ENCODE data around the gene GPC6. TPM values are rescaled to one million over a fixed set of nuclear protein-coding genes. Genes with fewer than 3 reads are reported as not detected.

Gene GPC6
- total RNA-seq, 6 donors from 2014 or later: 1.3 to 7.3 (median 3.4) TPM

DNA sequence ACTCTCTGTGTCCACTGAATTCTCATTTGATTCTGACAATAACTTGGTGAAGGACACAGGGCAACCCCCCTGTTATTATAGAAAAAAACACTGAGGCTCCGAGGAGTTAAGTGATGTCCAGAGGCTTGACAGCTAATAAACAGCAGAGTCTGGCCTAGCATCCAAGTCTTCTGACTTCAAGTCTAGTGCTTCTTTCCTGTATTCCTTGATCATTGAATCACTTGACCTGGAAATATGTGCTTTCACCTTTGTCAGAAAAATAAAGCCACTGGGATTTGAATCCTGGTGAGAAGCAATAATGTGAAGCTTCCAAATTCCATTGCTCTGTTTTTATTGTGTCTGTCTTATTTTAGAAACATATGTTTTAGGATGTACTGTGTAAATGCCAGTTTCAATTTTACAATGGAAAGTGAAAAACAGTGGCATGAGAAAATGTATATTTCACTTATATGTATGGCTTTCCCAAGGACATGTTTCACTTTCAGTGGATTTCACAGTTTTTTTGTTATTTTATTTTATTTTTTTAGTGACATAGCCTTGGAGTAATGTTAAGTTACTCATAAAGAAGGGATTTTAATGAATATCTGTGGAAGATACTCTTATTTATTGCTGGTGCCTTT is 190.2 kb downstream of the GPC6 start:
- H3K27ac ChIP-seq: no peak overlapping the region

GRCh38 chr13:93418398-93418797 is 191.8 kb downstream of the GPC6 start:
- Histone ChIP-seq H3K9me3 (no peaks in the 10 kb centered on the region), H3K4me3 (no peak overlapping the region), H3K4me1 (no peaks in the 10 kb centered on the region), H3K27ac (no peak overlapping the region), H3K36me3 (no peaks in the 10 kb centered on the region), H3K27me3 (no peaks in the 10 kb centered on the region)
- 94 to 96% methylated on average over 8 of the region's 8 CpGs for WGBS, 2 donors
- DNase-seq (no peak), ATAC-seq (ENCODE audit: low FRiP score in 2 of 2) (no peak)
- TF ChIP-seq EP300 (IDR thresholded peaks at IDR 0.05) (no peak), POLR2A (IDR thresholded peaks at IDR 0.05) (no peak), CTCF (IDR thresholded peaks at IDR 0.05) (no peak), POLR2AphosphoS5 (IDR thresholded peaks at IDR 0.05) (no peak)

More for the DNA sequence above, 190.2 kb downstream of the GPC6 start:
- Histone ChIP-seq H3K4me1 (no peaks in the 10 kb centered on the region), H3K27me3 (no peaks in the 10 kb centered on the region), H3K9me3 (no peaks in the 10 kb centered on the region), H3K4me3 (no peak overlapping the region), H3K36me3 (no peaks in the 10 kb centered on the region)
- no peak for TF ChIP-seq EP300 (IDR thresholded peaks at IDR 0.05)
- DNase-seq: no peak
- 61 to 77% methylated on average over 1 of the region's 1 CpG for WGBS, 2 donors
- no peak for ATAC-seq (ENCODE audit: low FRiP score in 2 of 2)

- H3K4me1 ChIP-seq: no peaks in the 10 kb centered on the region
- DNase-seq (no peak), ATAC-seq (ENCODE audit: low FRiP score in 2 of 2) (no peak)
- no peak overlapping the region for H3K27ac ChIP-seq
- H3K9me3 ChIP-seq: no peaks in the 10 kb centered on the region
- no peaks in the 10 kb centered on the region for H3K27me3 ChIP-seq
- no peaks in the 10 kb centered on the region for H3K36me3 ChIP-seq
- H3K4me3 ChIP-seq: no peak overlapping the region
- 44 to 64% methylated on average over 1 of the region's 1 CpG for WGBS, 2 donors
- TF ChIP-seq EP300 (IDR thresholded peaks at IDR 0.05): no peak
- TF ChIP-seq POLR2A (IDR thresholded peaks at IDR 0.05): no peak
- TF ChIP-seq CTCF (IDR thresholded peaks at IDR 0.05): no peak
- no peak for TF ChIP-seq POLR2AphosphoS5 (IDR thresholded peaks at IDR 0.05)
These were observed 193.6 kb downstream of the GPC6 start for GRCh38 chr13:93420206-93420605.

- Histone ChIP-seq H3K4me1 (no peaks in the 10 kb centered on the region), H3K27ac (no peak overlapping the region), H3K9me3 (no peaks in the 10 kb centered on the region), H3K27me3 (no peaks in the 10 kb centered on the region), H3K4me3 (no peak overlapping the region), H3K36me3 (no peaks in the 10 kb centered on the region)
- 79 to 82% methylated on average over 6 of the region's 6 CpGs for WGBS, 2 donors
- ATAC-seq (ENCODE audit: low FRiP score in 2 of 2) (no peak), DNase-seq (no peak)
- TF ChIP-seq EP300 (IDR thresholded peaks at IDR 0.05): no peak
- no peak for TF ChIP-seq POLR2AphosphoS5 (IDR thresholded peaks at IDR 0.05)
- TF ChIP-seq CTCF (IDR thresholded peaks at IDR 0.05): no peak
- no peak for TF ChIP-seq POLR2A (IDR thresholded peaks at IDR 0.05)
These were observed 194.3 kb downstream of the GPC6 start for GRCh38 chr13:93420887-93421286.

- ATAC-seq (ENCODE audit: low FRiP score in 2 of 2) (no peak), DNase-seq (no peak)
- Histone ChIP-seq H3K36me3 (no peaks in the 10 kb centered on the region), H3K27me3 (no peaks in the 10 kb centered on the region), H3K4me1 (no peaks in the 10 kb centered on the region), H3K4me3 (no peak overlapping the region), H3K27ac (no peak overlapping the region), H3K9me3 (no peaks in the 10 kb centered on the region)
- TF ChIP-seq POLR2AphosphoS5 (IDR thresholded peaks at IDR 0.05): no peak
- peak in 1 of 4 donors; percentile 31 for TF ChIP-seq EP300 (IDR thresholded peaks at IDR 0.05)
- 69% methylated on average over 2 of the region's 2 CpGs for WGBS, 2 donors
These were observed 196.5 kb downstream of the GPC6 start for GRCh38 chr13:93422980-93423543.

GRCh38 chr13:93425411-93425810 is 198.8 kb downstream of the GPC6 start:
- H3K4me3 ChIP-seq: no peak overlapping the region
- 68 to 74% methylated on average over 3 of the region's 3 CpGs for WGBS, 2 donors
- H3K27me3 ChIP-seq: no peaks in the 10 kb centered on the region
- H3K36me3 ChIP-seq: no peaks in the 10 kb centered on the region
- ATAC-seq (ENCODE audit: low FRiP score in 2 of 2) (no peak), DNase-seq (no peak)
- H3K9me3 ChIP-seq: no peaks in the 10 kb centered on the region
- H3K4me1 ChIP-seq: no peaks in the 10 kb centered on the region
- TF ChIP-seq EP300 (IDR thresholded peaks at IDR 0.05) (no peak), CTCF (IDR thresholded peaks at IDR 0.05) (no peak), POLR2A (IDR thresholded peaks at IDR 0.05) (no peak), POLR2AphosphoS5 (IDR thresholded peaks at IDR 0.05) (no peak)
- no peak overlapping the region for H3K27ac ChIP-seq
